Hematopoietic multipotent progenitor cell treated with erythropoietin and hydrocortisone succinate and interleukin-3 and kit ligand, for 15 days (in vitro differentiated cells): Measurements from ENCODE around the gene WIPF3.

Experiments
- DNase-seq: peaks from one replicate; pipeline ENCODE4 v3.0.0-alpha.2; 2015; ENCODE audit warnings: low spot score

WIPF3 gene

GRCh38 chr7:29806208-29806994 lies at the start of gene WIPF3:
Gene WIPF3 (plus strand): TSS chr7:29806508. CDS start chr7:29834725, 28,217 bp downstream.
- DNase-seq = no peak

GRCh38 chr7:29763266-29763665 lies 43.0 kb upstream of the WIPF3 start:
- no peak for DNase-seq

- no peak for DNase-seq
Observed at GRCh38 chr7:29764227-29764626, 42.1 kb upstream of the WIPF3 start.

GRCh38 chr7:29765490-29765889 lies 40.8 kb upstream of the WIPF3 start:
- DNase-seq = no peak

GRCh38 chr7:29770371-29770770 lies 35.9 kb upstream of the WIPF3 start:
- no peak for DNase-seq

GRCh38 chr7:29771081-29771816 lies 35.1 kb upstream of the WIPF3 start:
- DNase-seq = no peak

- no peak for DNase-seq
Observed at GRCh38 chr7:29779017-29779416, 27.3 kb upstream of the WIPF3 start.

- no peak for DNase-seq
Observed at GRCh38 chr7:29780346-29780745, 26.0 kb upstream of the WIPF3 start.

- DNase-seq = no peak
Observed at GRCh38 chr7:29783671-29784070, 22.6 kb upstream of the WIPF3 start.

GRCh38 chr7:29793507-29793906 lies 12.8 kb upstream of the WIPF3 start:
- no peak for DNase-seq

GRCh38 chr7:29794959-29795629 lies 11.2 kb upstream of the WIPF3 start:
- no peak for DNase-seq

GRCh38 chr7:29795696-29796580 lies 10.4 kb upstream of the WIPF3 start:
- no peak for DNase-seq

- no peak for DNase-seq
Observed at GRCh38 chr7:29797112-29797944, 9.0 kb upstream of the WIPF3 start.

- DNase-seq = no peak
Observed at GRCh38 chr7:29798422-29798821, 7.9 kb upstream of the WIPF3 start.

- DNase-seq = no peak
Observed at GRCh38 chr7:29801929-29802328, 4.4 kb upstream of the WIPF3 start.

- no peak for DNase-seq
Observed at GRCh38 chr7:29805031-29805430, 1.3 kb upstream of the WIPF3 start.

- DNase-seq = no peak
Observed at GRCh38 chr7:29805886-29806207, 461 bp upstream of the WIPF3 start.

GRCh38 chr7:29806995-29807841 lies 910 bp downstream of the WIPF3 start:
- no peak for DNase-seq

- DNase-seq = no peak
Observed at GRCh38 chr7:29808075-29808801, 1.9 kb downstream of the WIPF3 start.
